HepG2 (cell line): ENCODE results near the gene P4HB. TPM values are rescaled to one million over a fixed set of nuclear protein-coding genes. Genes with fewer than 3 reads are reported as not detected.

ENCODE experiments used
- ARNTL ChIP-seq: sonication (generic); formaldehyde crosslinking; IDR thresholded peaks from 2 replicates; pipeline ENCODE4 v1.4.0; 2020; ENCODE audit warnings: mild to moderate bottlenecking, missing genetic modification reagents
- FOXP4 ChIP-seq: sonication (generic); formaldehyde crosslinking; IDR thresholded peaks from 2 replicates; pipeline ENCODE4 v1.4.0; 2020; ENCODE audit warnings: missing genetic modification reagents
- KLF9 ChIP-seq: IDR thresholded peaks from 2 replicates; pipeline ENCODE4 v1.6.1; 2016; ENCODE audit warnings: low read depth
- PCBP1 ChIP-seq: fragments of 200-400 bp; formaldehyde crosslinking; IDR thresholded peaks from 2 replicates; pipeline ENCODE4 v1.6.1; 2017; ENCODE audit warnings: mild to moderate bottlenecking, low read depth, low read length, borderline replicate concordance
- PRPF4 ChIP-seq: fragments of 200-400 bp; formaldehyde crosslinking; IDR thresholded peaks from 2 replicates; pipeline ENCODE4 v1.6.1; 2016; ENCODE audit warnings: low read length, low read depth; ENCODE audit not compliant: poor library complexity, severe bottlenecking
- RBFOX2 ChIP-seq: fragments of 200-400 bp; formaldehyde crosslinking; IDR thresholded peaks from 2 replicates; pipeline ENCODE4 v1.6.1; 2017; ENCODE audit warnings: low read depth, mild to moderate bottlenecking, low read length
- RFX3 ChIP-seq: IDR thresholded peaks from 2 replicates; pipeline ENCODE4 v1.6.1; 2016; ENCODE audit warnings: missing biosample characterization, missing genetic modification reagents
- SMAD1 ChIP-seq: sonication (generic); formaldehyde crosslinking; IDR thresholded peaks from 2 replicates; pipeline ENCODE4 v1.4.0; 2020; ENCODE audit warnings: missing genetic modification reagents, low read depth, mild to moderate bottlenecking, borderline replicate concordance
- SNAPC5 ChIP-seq: sonication (generic); formaldehyde crosslinking; IDR thresholded peaks from 2 replicates; pipeline ENCODE4 v1.8.1; 2023; ENCODE audit warnings: mild to moderate bottlenecking, missing genetic modification reagents, borderline replicate concordance
- ZBTB21 ChIP-seq: sonication (generic); formaldehyde crosslinking; IDR thresholded peaks from 2 replicates; pipeline ENCODE4 v1.4.0; 2020; ENCODE audit warnings: missing genetic modification reagents
- ZFY ChIP-seq: sonication (generic); formaldehyde crosslinking; IDR thresholded peaks from 2 replicates; pipeline ENCODE4 v1.4.0; 2020; ENCODE audit warnings: missing genetic modification reagents
- ZNF17 ChIP-seq: sonication (generic); formaldehyde crosslinking; IDR thresholded peaks from 2 replicates; pipeline ENCODE4 v1.5.0; 2020; ENCODE audit warnings: mild to moderate bottlenecking, missing genetic modification reagents
- ZNF33B ChIP-seq: sonication (generic); formaldehyde crosslinking; IDR thresholded peaks from 2 replicates; pipeline ENCODE4 v1.5.1; 2020; ENCODE audit warnings: mild to moderate bottlenecking, missing genetic modification reagents
- ZNF414 ChIP-seq: sonication (generic); formaldehyde crosslinking; IDR thresholded peaks from 2 replicates; pipeline ENCODE4 v1.5.0; 2020; ENCODE audit warnings: missing genetic modification reagents
- ZNF44 ChIP-seq: sonication (generic); formaldehyde crosslinking; IDR thresholded peaks from 2 replicates; pipeline ENCODE4 v1.5.1; 2020; ENCODE audit warnings: mild to moderate bottlenecking, missing genetic modification reagents
- ZNF660 ChIP-seq: sonication (generic); formaldehyde crosslinking; IDR thresholded peaks from 2 replicates; pipeline ENCODE4 v1.5.1; 2020; ENCODE audit warnings: mild to moderate bottlenecking, low read depth, missing genetic modification reagents, borderline replicate concordance
- ZNF841 ChIP-seq: sonication (generic); formaldehyde crosslinking; IDR thresholded peaks from 2 replicates; pipeline ENCODE4 v1.8.1; 2023; ENCODE audit warnings: missing genetic modification reagents, borderline replicate concordance
- ZNF891 ChIP-seq: sonication (generic); formaldehyde crosslinking; IDR thresholded peaks from 2 replicates; pipeline ENCODE4 v1.5.0; 2020; ENCODE audit warnings: mild to moderate bottlenecking, missing genetic modification reagents
- polyA plus RNA-seq, 8 experiments: library from polyadenylated mRNA; depleted of rRNA in 3 of 8; stranded (reverse) in 7 of 8; unstranded in 1 of 8; fragments of >200 nt; fragmentation: Illumina TruSeq in 4 of 8; extraction: Trizol in 4 of 8; gene quantifications; 2 replicates each; pipeline versions ENCODE4 v1.2.1 to v1.2.3, GENCODE V29; 2011 to 2016; ENCODE audit warnings: low read depth in 4 of 8, missing spikeins in 1 of 8, mixed read lengths in 1 of 8; ENCODE audit not compliant: insufficient read depth in 1 of 8
- total RNA-seq, 5 experiments: library from RNA; depleted of rRNA; stranded (reverse); fragments of >200 nt; fragmentation: Illumina TruSeq; extraction: Trizol; gene quantifications; 2 replicates each; pipeline ENCODE4 v1.2.3, GENCODE V29; 2016; ENCODE audit warnings: low read depth in 1 of 5
- TF ChIP-seq, protein P1 (sequence below): sonication (generic); formaldehyde crosslinking; IDR thresholded peaks from 2 replicates; pipeline ENCODE4 v1.4.0; 2020; ENCODE audit warnings: missing genetic modification reagents, borderline replicate concordance
- TF ChIP-seq, protein P2 (sequence below): sonication (generic); formaldehyde crosslinking; IDR thresholded peaks from 2 replicates; pipeline ENCODE4 v1.5.1; 2020; ENCODE audit warnings: mild to moderate bottlenecking, missing genetic modification reagents, borderline replicate concordance

Gene P4HB
- total and polyA plus RNA-seq, 2 of the 13 experiments (the other 11 are each of a cell fraction or from before 2014, with no cell fraction given) = 185 to 782 TPM

DNA sequence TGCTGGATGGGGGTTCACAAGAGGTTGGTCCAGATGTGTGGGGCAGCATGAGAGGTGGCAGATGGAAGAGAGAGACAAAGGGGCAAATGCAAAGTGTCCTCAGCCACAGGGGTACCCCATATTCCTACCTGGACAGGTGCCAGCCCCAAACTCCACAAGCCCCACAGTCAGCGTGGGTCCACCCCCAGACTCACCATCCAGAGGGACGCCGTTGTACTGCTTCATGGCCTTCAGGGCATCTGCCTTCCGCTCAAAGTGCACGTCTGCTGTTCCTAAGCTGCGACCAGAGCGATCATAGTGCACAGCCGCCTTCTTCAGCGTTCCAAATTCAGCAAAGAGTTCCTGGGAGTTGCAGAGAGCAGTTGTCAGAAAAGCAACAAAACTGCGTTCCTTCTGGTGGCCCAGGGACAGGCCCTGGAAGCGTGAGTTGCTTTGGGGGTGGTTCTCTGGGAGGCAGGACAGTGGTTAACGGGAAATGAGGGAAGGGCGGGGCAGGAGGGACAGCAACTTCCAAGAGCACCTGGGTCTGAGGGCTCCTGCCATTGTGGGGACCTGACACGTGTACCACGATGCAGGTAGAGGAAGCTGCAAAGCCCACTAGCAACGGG, 28.8 kb upstream of the P4HB start (continued):
- TF ChIP-seq ZNF414 (CRISPR knock-in tag) (no peak), RFX3 (CRISPR knock-in tag) (no peak), ZNF44 (CRISPR knock-in tag) (no peak), ZFY (no peak), SNAPC5 (CRISPR knock-in tag) (no peak), RBFOX2 (no peak), ARNTL (CRISPR knock-in tag) (no peak), SMAD1 (CRISPR knock-in tag) (0 out of 2 replicates have a peak, but pooled peaks have one; percentile 21), PRPF4 (peak; percentile 15), ZNF891 (no peak), ZNF841 (CRISPR knock-in tag) (no peak), ZNF33B (no peak), ZBTB21 (CRISPR knock-in tag) (no peak), ZNF660 (CRISPR knock-in tag) (no peak), FOXP4 (CRISPR knock-in tag) (no peak), PCBP1 (no peak), KLF9 (CRISPR knock-in tag) (no peak), ZNF17 (CRISPR knock-in tag) (no peak)
- TF ChIP-seq, protein P1, sequence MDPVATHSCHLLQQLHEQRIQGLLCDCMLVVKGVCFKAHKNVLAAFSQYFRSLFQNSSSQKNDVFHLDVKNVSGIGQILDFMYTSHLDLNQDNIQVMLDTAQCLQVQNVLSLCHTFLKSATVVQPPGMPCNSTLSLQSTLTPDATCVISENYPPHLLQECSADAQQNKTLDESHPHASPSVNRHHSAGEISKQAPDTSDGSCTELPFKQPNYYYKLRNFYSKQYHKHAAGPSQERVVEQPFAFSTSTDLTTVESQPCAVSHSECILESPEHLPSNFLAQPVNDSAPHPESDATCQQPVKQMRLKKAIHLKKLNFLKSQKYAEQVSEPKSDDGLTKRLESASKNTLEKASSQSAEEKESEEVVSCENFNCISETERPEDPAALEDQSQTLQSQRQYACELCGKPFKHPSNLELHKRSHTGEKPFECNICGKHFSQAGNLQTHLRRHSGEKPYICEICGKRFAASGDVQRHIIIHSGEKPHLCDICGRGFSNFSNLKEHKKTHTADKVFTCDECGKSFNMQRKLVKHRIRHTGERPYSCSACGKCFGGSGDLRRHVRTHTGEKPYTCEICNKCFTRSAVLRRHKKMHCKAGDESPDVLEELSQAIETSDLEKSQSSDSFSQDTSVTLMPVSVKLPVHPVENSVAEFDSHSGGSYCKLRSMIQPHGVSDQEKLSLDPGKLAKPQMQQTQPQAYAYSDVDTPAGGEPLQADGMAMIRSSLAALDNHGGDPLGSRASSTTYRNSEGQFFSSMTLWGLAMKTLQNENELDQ = no peak
- TF ChIP-seq, protein P2, sequence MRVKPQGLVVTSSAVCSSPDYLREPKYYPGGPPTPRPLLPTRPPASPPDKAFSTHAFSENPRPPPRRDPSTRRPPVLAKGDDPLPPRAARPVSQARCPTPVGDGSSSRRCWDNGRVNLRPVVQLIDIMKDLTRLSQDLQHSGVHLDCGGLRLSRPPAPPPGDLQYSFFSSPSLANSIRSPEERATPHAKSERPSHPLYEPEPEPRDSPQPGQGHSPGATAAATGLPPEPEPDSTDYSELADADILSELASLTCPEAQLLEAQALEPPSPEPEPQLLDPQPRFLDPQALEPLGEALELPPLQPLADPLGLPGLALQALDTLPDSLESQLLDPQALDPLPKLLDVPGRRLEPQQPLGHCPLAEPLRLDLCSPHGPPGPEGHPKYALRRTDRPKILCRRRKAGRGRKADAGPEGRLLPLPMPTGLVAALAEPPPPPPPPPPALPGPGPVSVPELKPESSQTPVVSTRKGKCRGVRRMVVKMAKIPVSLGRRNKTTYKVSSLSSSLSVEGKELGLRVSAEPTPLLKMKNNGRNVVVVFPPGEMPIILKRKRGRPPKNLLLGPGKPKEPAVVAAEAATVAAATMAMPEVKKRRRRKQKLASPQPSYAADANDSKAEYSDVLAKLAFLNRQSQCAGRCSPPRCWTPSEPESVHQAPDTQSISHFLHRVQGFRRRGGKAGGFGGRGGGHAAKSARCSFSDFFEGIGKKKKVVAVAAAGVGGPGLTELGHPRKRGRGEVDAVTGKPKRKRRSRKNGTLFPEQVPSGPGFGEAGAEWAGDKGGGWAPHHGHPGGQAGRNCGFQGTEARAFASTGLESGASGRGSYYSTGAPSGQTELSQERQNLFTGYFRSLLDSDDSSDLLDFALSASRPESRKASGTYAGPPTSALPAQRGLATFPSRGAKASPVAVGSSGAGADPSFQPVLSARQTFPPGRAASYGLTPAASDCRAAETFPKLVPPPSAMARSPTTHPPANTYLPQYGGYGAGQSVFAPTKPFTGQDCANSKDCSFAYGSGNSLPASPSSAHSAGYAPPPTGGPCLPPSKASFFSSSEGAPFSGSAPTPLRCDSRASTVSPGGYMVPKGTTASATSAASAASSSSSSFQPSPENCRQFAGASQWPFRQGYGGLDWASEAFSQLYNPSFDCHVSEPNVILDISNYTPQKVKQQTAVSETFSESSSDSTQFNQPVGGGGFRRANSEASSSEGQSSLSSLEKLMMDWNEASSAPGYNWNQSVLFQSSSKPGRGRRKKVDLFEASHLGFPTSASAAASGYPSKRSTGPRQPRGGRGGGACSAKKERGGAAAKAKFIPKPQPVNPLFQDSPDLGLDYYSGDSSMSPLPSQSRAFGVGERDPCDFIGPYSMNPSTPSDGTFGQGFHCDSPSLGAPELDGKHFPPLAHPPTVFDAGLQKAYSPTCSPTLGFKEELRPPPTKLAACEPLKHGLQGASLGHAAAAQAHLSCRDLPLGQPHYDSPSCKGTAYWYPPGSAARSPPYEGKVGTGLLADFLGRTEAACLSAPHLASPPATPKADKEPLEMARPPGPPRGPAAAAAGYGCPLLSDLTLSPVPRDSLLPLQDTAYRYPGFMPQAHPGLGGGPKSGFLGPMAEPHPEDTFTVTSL (CRISPR knock-in tag) = no peak
